SK-N-SH treated with all-trans-retinoic acid at 6 μM for 48 hours (cell line): ENCODE data around the gene UST.

Source experiments
- ARNTL ChIP-seq: fragments of 450-650 bp; formaldehyde crosslinking; IDR thresholded peaks from 2 replicates; pipeline ENCODE4 v1.5.0; 2020; ENCODE audit warnings: low read depth, mild to moderate bottlenecking, moderate library complexity, borderline replicate concordance
- GLIS3 ChIP-seq: fragments of 250-450 bp; sonication (Bioruptor Pico); IDR thresholded peaks from 2 replicates; pipeline ENCODE4 v1.5.0; 2020; ENCODE audit warnings: mild to moderate bottlenecking, moderate library complexity
- PPARA ChIP-seq: fragments of 250-450 bp; sonication (Bioruptor Pico); IDR thresholded peaks from 2 replicates; pipeline ENCODE4 v1.5.0; 2020; ENCODE audit warnings: mild to moderate bottlenecking, borderline replicate concordance
- RARB ChIP-seq: fragments of 250-450 bp; sonication (Bioruptor Pico); IDR thresholded peaks from 2 replicates; pipeline ENCODE4 v1.8.0; 2021; ENCODE audit warnings: mild to moderate bottlenecking, moderate library complexity
- ZFP30 ChIP-seq: fragments of 450-650 bp; formaldehyde crosslinking; IDR thresholded peaks from 2 replicates; pipeline ENCODE4 v1.5.0; 2022; ENCODE audit warnings: mild to moderate bottlenecking, moderate library complexity
- TF ChIP-seq, protein P1 (sequence below): fragments of 250-450 bp; sonication (Bioruptor Pico); IDR thresholded peaks from 2 replicates; pipeline ENCODE4 v1.5.1; 2020; ENCODE audit warnings: low read depth, mild to moderate bottlenecking, moderate library complexity

DNA sequence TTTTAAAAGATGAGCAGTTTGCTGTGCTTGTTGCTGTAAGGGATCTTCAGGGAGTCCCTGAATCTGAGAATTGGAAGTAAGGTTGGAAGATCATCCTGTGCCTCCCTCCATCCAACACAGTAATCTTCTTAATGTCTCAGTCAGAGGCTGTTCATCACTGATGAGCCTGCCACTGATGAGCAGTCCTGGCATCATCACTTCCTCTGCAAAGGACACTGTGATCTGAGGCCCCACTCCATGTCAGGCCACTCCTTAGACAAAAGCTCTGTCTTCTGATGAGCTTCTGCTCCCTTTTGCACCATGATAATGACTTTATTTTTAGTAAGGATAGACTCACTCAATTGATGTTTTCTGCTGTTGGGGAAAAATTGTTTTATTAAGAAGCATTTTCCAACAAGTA, 121.0 kb downstream of the UST start:
- TF ChIP-seq, protein P1, sequence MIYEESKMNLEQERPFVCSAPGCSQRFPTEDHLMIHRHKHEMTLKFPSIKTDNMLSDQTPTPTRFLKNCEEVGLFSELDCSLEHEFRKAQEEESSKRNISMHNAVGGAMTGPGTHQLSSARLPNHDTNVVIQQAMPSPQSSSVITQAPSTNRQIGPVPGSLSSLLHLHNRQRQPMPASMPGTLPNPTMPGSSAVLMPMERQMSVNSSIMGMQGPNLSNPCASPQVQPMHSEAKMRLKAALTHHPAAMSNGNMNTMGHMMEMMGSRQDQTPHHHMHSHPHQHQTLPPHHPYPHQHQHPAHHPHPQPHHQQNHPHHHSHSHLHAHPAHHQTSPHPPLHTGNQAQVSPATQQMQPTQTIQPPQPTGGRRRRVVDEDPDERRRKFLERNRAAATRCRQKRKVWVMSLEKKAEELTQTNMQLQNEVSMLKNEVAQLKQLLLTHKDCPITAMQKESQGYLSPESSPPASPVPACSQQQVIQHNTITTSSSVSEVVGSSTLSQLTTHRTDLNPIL (CRISPR knock-in tag), result no peak
- TF ChIP-seq GLIS3 (CRISPR knock-in tag) (no peak), RARB (CRISPR knock-in tag) (no peak), ARNTL (CRISPR knock-in tag) (no peak), PPARA (no peak), ZFP30 (no peak)
